GM18873 (cell line): ENCODE results near the gene SART3.
"Not testable (repeated sequence)": the region's sequence is repeated elsewhere in the genome, so short reads cannot be mapped to it uniquely, and the experiment has no call there.

ENCODE experiments used
- ATAC-seq: cut with Tn5 transposase; IDR thresholded peaks from one replicate; pipeline ENCODE4 v1.9.1; 2021; ENCODE audit warnings: mild to moderate bottlenecking, moderate library complexity, moderate number of reproducible peaks; ENCODE audit not compliant: unreplicated experiment, low FRiP score

SART3 gene

DNA sequence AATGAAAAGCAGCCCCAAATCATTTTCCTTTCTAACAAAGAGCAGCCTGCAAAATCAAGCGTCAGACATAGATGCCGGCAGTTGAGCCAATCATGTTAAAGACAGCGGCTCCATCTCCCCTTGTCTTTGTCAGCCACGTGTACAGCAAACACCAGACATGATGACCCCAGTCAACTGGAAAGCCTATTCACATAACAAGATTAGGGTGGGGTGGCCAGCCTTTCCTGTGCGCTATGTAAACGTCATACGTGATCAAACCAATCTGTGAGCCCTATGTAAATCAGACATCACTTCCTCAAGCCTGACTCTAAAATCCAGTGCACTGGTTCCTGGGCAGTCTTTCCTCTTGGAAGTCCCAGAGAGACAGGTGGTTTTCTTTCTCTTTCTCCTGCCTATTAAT is 55.8 kb downstream of the SART3 start:
- ATAC-seq = no peak

DNA sequence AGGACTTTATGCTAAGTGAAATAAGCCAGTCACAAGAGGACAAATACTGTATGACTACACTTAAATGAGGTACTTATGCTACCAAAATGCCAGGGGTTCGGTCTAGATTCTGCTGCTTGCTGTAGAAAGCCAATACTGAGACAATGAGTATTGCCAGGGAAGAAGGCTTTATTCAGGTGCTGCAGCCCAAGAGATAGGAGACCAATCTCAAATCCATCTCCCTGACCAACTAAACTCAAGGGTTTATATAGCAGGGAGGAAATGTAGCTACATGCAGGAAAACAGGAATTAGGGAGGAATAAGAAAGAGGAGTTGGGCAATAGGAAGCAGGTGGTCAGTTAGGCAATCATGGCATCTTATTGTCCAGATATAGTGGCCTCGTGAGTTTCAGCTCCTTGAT is 58.1 kb downstream of the SART3 start:
- ATAC-seq = no peak

DNA sequence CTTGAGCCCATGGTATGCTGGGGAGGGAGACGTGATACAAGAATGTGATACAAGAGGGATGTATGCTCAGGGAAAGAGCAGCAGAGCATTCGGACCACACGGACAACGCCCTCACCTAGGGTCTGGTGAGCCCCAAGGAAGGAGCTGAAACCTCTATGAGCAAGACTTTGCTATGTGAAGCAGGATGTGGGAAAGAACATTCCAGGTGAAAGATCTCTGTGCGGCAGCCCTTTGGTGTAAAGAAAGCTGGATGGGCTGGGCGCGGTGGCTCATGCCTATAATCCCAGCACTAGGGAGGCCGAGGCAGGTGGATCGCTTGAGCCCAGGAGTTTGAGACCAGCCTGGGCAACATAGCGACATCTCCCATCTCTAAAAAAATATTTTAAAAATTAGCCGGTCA is 62.8 kb downstream of the SART3 start:
- no peak for ATAC-seq

DNA sequence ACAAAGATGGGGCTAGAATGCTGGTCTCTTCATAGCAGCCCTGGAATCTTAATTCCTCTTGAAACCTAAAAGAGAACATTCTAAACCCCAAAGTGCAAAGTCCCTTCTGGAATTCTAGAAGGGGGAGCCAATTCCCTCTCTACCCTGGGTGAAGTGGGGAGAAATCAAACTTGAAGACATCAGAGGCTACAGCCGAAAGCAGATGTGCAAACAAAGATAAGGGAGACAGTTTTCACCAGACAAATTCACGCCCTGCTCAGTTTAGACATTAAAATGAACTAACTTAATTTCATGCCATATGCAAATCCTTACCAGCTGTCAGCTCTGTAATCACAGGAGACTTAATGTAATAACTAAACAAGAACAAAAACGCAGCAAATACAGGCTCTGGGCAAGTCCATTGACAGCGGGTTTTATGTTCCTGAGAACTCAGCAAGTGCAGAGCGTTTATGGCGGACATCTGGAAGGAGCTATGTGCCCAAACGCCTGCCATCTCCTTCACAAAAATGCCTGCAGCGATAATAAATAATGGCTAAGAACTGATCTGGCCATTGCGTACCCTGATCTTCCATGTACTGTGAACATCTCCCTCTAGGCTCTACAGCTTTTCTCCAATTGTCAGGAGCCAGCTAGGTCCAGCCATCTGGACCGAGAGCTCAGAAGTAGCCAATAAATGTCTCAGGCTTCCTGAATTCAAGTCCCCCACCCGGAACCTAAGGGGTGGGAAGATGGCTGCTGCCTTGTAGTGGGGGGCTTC is 65.0 kb downstream of the SART3 start:
- ATAC-seq = no peak

DNA sequence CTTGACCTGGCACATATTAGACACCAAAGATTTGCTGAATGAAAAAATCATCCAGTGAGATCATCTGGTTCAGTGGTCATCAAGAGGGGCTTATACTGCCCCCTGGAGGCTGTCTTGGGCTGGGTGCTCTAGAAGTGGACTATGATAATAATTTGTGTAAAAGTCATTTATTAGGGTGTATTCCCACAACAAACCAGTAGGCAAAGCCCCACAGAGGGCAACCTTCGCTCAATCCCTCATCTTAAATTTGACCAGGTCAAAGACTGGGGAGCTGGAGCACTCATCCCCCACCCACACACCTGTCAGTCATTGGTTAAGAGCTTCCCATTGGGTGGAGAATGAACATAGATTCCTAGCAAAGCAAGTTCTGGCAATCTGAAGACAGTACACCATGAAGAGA is 65.9 kb downstream of the SART3 start:
- ATAC-seq = no peak

DNA sequence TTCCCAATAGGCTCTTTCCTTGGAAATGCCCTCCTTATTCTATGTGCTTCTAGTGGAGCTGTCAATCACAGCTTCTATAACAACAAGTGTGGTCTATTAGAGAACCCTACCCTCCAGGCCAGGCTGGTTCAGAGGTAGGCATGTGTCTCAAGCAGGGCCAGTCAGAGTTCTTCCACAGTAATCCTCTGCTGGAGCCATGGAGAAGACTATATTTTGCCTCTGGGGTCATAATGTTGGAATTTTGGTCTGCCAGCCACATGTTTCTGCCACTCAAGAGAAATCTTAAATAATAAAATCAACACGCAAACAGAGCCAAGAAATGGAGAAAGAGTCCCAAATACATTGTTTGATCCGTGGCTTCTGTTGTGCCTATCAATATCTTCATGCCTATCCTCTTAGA is 69.7 kb downstream of the SART3 start:
- no peak for ATAC-seq

DNA sequence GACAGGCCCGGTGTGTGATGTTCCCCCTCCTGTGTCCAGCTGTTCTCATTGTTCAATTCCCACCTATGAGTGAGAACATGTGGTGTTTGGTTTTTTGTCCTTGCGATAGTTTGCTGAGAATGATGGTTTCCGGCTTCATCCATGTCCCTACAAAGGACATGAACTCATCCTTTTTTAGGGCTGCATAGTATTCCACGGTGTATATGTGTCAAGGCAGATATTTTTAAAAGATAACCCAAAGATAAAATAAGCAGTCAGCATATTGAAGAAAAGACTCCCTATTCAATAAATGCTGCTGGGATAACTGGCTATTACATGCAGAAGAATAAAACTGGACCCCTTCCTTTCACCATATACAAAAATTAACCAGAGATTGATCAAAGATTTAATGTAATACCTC is 73.9 kb downstream of the SART3 start:
- ATAC-seq = not testable (repeated sequence)

DNA sequence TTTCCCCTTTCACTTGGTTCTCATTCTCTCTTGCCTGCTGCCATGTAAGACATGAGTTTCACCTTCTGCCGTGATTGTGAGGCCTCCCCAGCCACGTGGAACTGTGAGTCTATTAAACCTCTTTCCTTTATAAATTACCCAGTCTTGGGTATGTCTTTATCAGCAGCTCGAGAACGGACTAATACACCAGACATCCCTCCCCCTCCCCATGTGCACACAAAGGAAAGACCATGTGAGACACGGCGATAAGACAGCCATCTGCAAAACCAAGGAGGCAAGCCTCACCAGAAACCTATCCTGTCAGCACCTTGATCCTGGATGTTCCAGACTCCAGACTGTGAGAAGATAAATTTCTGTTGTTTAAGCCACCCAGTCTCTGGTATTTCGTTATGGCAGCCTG is 75.6 kb downstream of the SART3 start:
- not testable (repeated sequence) for ATAC-seq

DNA sequence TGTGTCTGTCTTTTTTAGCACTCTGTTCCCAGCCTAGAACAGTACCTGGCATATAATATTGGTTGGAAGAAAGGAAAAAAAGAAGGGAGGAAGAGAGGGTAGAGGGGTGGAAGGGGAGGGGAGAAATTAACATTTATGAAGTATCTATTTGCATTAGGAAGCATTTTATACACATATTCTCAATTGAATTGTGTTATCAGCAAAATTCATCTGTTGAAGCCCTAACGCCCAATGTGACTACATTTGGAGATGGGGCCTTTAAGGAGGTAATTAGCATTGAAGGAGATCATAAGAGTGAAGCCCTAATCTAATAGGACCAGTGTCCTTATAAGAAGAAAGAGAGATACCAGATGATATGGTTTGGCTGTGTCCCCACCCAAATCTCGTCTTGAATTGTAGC is 76.1 kb downstream of the SART3 start:
- no peak for ATAC-seq

DNA sequence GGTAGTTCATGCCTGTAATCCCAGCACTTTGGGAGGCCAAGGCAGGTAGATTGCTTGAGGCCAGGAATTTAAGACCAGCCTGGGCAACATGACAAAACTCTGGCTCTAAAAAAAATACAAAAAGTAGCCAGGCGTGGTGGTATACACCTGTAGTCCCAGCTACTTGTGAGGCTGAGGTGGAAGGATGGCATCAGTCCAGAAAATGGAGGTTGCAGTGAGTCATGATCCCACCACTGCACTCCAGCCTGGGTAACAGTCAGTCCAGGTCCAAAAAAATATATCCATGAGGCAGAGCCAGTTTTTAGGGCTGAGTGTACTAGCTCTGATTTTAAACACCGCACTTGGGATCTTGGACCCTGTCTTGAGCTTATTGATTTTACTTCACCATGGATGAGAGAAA is 76.5 kb downstream of the SART3 start:
- ATAC-seq = no peak

DNA sequence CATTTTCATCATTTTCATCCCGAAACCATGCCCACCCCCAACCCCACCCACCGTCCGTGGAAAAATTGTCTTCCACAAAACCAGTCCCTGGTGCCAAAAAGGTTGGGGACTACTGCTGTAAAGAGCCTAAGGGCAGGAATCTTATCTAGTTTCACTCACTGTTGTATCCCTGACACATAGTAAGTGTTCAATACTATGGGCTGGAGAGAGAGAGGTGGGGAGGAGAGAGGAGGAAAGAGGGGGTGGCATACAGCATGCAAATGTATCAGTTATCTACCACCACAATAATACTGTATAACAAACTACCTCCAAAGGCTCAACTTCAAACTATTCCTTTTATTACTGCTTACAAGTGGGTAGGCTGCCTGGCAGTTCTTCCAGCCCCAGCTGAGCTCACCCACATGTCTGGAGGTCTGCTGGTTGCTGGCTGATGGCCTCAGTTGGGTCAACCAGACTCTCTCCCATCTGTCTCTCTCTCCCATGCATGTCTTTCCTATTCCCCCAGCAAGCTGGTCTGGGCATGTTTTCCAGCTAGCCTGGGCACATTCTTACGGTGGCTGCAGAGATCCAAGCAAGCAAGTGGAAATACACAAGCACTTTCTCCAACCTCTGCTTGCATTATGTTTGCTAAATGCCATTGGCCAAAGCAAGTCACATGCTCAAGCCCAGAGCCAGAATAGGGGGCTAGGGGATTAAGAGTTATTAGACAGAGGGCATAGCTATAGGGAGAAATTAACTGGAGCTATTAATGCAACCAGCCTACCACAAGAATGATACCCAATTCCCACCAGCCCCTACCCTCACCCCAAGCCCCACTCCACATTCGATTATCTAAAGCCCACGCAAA is 77.5 kb downstream of the SART3 start:
- no peak for ATAC-seq

DNA sequence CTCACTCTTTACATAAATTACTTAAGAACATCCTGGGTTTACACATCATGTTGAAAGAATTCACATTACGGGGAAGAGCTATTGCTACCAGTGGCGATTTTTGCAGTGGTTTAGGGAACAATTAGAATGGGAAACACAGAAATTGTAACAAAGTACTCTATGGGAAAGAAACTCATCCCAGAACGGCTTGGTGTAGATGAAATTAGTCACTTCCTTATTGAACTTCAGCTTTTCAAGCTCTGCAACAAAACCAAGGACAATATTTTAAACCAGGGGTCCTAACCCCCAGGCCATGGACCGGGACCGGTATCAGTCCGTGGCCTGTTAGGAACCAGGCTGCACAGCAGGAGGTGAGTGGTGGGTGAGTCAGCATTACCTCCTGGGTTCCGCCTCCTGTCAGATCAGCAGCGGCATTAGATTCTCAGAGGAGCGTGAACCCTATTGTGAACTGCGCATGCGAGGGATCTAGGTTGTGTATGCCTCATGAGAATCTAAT is 78.2 kb downstream of the SART3 start:
- ATAC-seq = no peak

DNA sequence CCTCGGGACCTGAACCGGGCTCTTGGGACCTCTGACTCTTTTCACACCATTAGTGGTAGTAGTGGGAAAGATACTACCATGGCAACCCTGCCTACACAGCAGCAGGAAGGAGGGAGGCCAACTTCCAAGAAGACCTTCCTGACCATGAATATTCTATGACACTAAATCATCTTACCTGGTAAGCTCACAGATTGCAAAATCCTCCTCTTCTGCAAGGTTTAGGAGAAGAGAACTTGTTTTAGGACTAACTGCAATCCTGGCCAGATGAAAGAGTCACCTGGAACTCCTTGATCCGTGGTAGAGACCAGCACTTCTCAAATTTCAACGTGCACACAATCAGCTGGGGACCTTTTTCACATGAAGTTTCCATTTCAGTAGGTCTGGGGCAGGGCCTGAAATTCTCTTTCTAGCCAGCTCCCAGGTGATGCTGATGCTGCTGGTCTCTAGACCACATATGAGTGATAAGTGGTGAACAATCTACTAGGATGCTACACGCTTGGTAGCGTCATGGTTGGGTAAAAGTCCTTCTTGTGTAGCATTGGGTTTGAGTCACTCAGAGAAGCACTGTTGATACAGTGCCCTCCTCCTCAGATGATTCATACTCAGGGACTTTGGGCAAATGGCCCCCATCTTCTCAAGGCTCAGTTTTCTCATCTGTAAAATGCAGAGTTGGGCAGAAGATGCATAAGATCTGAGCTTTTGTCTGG is 81.5 kb downstream of the SART3 start:
- ATAC-seq = no peak

DNA sequence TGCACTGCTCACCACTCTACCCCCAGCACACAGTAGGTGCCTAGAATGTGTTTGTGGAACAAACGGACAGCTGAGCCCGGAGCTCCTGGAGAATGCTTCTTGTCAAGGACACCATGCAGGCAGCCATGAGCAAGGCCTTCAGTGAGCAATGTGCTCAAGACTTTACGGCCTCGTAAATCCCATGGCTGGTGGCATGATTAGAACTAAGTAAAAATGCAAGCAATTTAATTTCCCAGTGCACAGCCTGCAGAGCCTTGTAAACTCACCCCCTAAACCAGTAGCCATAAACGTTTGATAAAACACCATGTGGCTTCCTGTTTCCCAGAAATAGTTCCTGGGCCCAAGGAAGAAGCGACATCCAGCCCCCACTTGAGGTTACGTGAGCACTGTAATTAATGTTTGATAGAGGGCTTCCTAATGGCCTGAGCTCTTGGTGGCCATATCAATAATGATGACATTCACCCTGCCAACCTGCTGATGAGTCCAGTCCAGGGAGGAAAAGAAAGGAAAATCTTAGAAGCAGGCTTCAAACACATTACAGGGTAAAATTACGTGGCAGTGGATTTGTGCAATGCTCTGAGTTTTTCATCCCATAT is 82.3 kb downstream of the SART3 start:
- no peak for ATAC-seq

DNA sequence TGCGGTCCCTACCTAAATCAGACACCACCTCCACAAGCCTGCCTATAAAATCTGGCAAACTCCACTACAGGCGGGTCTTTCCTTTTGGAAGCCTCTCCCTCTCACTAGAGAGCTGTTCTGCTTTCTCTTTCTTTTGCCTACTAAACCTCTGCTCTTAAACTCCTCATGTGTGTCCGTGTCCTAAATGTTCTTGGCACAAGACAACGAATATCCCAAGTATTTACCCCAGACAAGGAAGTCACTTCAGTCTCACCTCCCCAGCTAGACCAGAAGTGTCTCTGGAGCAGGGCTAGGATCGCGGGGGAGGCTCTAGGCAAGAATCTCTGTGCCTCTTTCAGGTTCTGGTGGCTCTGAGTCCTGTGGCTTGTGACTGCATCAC is 83.1 kb downstream of the SART3 start:
- no peak for ATAC-seq

DNA sequence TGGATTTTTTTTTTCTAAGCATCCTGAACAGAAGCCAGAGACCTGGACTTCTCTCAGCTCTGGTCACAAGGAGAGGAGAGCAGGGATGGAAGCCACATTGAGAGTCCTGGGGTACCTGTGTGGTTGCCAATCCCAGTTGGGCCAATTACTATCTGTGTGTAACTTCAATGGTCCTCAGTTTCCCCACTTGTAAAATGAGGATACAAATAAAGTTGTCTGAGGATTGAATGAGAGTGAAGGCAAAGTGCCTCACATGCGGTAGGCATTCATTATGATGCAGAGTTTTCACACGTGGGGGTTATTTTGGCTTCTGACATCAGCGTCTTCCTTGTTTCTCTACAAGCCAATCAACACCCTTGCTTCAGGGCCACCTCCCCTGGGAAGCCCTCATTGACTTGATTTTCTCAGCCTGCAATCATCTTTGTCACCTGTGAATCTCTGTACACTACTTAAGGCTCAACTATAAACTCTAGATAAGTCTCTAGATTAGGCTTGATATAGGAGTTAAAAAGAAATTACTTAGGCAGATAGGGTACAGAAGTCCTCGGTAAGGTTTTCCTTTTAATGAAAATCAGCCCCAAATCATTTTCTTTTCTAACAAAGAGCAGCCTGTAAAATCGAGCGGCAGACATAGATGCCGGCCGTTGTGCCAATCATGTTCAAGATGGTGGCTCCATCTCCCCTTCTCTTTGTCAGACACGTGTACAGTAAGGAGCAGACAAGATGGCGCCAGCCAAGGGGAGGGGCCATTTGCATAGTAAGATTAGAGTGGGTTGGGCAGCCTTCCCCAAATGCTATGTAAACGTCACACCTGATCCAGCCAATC is 83.7 kb downstream of the SART3 start:
- no peak for ATAC-seq

DNA sequence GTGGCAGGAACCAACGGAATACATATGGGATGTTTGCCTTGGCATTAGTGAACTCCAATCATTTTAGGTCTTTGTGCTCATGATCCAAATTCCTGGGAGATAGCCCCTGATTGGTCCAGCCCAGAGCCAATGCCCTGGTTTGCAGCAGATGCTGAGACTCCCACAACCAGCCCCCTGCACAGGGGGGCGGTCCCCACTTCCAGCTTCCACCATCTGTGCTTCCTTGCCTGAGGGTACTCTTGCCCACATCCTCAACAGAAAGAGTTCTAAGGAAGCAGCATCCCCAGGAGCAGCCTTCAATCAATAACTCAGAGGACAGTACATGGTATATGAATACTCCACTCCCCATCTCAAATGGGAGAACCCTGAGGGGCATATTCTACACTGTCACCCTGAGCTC is 85.6 kb downstream of the SART3 start:
- ATAC-seq = no peak

DNA sequence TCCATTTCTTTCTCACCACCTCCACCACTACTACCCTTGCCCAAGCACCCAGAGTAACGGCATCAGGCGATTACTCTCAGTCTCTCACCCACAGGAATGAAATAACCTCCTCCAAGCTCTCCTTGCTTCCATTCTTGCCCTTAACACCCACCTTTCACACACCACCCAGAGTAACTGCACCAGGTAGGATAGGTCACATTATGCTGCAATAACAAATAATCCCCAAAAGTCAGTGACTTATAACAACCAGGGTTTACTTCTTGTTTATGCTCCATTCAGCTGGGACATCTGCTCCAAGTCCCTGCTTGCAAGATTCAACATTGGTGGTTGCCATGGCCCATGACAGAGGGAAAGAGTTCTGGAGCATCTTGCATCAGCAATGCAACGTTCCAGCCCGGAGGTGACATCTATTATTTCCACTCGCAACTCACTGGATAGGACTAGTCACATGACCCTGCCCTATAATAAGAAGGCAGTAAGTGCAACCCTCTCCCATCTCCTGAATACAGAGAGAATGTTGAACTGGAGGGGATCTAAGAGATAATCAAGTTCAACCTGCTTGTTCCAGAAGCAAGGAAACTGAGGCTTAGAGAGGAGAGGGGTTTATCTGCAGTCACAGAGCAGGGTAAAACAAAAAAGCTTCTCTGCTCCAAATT is 87.4 kb downstream of the SART3 start:
- ATAC-seq = no peak
